Transverse colon (tissue), 4 donors: Measurements from ENCODE around the gene SPTBN1. TPM values are rescaled to one million over a fixed set of nuclear protein-coding genes. Genes with fewer than 3 reads are reported as not detected.

ENCODE experiments used
- DNase-seq: peaks from one replicate; pipeline ENCODE4 v3.0.0-alpha.2; 2019
- H3K27ac ChIP-seq, 4 donors: fragments of 200-600 bp; sonication (generic); 2 replicates each; pipeline ENCODE4 v1.5.1; 2016 to 2018; ENCODE audit warnings: inconsistent platforms in 4 of 4
- H3K27me3 ChIP-seq: fragments of 200-600 bp; sonication (generic); 2 replicates; pipeline ENCODE4 v1.5.1; 2017; ENCODE audit warnings: inconsistent platforms
- H3K36me3 ChIP-seq, 4 donors: fragments of 200-600 bp; sonication (generic); 2 replicates each; pipeline ENCODE4 v1.5.1; 2017 to 2019; ENCODE audit warnings: inconsistent platforms in 4 of 4
- H3K4me1 ChIP-seq, 4 donors: fragments of 200-600 bp; sonication (generic); 2 replicates each; pipeline ENCODE4 v1.5.1; 2017 to 2020; ENCODE audit warnings: inconsistent platforms in 4 of 4
- H3K4me3 ChIP-seq, 4 donors: fragments of 200-600 bp; sonication (generic); 1 replicate in 1 of 4; 2 replicates in 3 of 4; pipeline versions ENCODE4 v1.5.1 to v1.6.1; 2017 to 2019; ENCODE audit warnings: inconsistent platforms in 4 of 4
- H3K9me3 ChIP-seq, 2 donors: fragments of 200-600 bp; sonication (generic); 2 replicates each; pipeline ENCODE4 v1.5.1; 2017 to 2019; ENCODE audit warnings: inconsistent platforms in 2 of 2
- EP300 ChIP-seq: sonication (generic); formaldehyde crosslinking; IDR thresholded peaks from one replicate; pipeline ENCODE4 v1.6.1; 2017; ENCODE audit warnings: antibody characterized with exemption, low read depth
- POLR2A ChIP-seq: fragments of 450-650 bp; IDR thresholded peaks from one replicate; pipeline ENCODE4 v1.6.1; 2016; ENCODE audit warnings: antibody characterized with exemption, mild to moderate bottlenecking, moderate library complexity
- POLR2AphosphoS5 ChIP-seq, 3 donors: sonication (generic); formaldehyde crosslinking; IDR thresholded peaks; one replicate each; pipeline ENCODE4 v1.6.1; 2016; ENCODE audit warnings: antibody characterized with exemption in 3 of 3
- WGBS, 2 donors: methylation state at CpG; one replicate each; pipeline ENCODE4 v1.1.5; 2018; ENCODE audit warnings: low coverage in 1 of 2; 5-methylcytosine and 5-hydroxymethylcytosine counted together
- in situ Hi-C, 4 donors: fragments of 200-750 bp; cut with MboI; loops; one replicate each; pipeline versions ENCODE4 v1.15.0 to v1.15.1; 2017; ENCODE audit warnings: low sequenced_read_pairs in 3 of 4, low pct_ligation_motif_present in 1 of 4, low pct_unique_long_range_greater_than_20kb in 1 of 4
- intact Hi-C: fragments of 100-400 bp; cut with DNase I; formaldehyde crosslinking; loops from one replicate; pipeline ENCODE4 v1.15.1; 2023; ENCODE audit warnings: low total_unique reads
- total RNA-seq, 4 donors: library from RNA; depleted of rRNA; stranded (reverse); fragments of >200 nt; gene quantifications; one replicate each; pipeline ENCODE4 v1.1.0, GENCODE V29; 2016
- TF ChIP-seq, protein P1 (sequence below), 5 experiments: fragments of 200-600 bp in 3 of 5; fragments of 450-650 bp in 2 of 5; sonication (generic) in 3 of 5; IDR thresholded peaks; 1 replicate in 2 of 5; 2 replicates in 3 of 5; pipeline ENCODE4 v1.5.1; 2016 to 2017; ENCODE audit warnings: antibody characterized with exemption in 5 of 5, inconsistent platforms in 3 of 5, mild to moderate bottlenecking in 2 of 5, moderate library complexity in 1 of 5

The SPTBN1 gene
- total RNA-seq, 4 donors from 2014 or later, result 269 to 301 (median 285) TPM

- H3K36me3 ChIP-seq, result peaks cover 0 to 5% (median 0%) of the 10 kb centered on the region in 4 donors
- no peak for DNase-seq
- TF ChIP-seq, protein P1, sequence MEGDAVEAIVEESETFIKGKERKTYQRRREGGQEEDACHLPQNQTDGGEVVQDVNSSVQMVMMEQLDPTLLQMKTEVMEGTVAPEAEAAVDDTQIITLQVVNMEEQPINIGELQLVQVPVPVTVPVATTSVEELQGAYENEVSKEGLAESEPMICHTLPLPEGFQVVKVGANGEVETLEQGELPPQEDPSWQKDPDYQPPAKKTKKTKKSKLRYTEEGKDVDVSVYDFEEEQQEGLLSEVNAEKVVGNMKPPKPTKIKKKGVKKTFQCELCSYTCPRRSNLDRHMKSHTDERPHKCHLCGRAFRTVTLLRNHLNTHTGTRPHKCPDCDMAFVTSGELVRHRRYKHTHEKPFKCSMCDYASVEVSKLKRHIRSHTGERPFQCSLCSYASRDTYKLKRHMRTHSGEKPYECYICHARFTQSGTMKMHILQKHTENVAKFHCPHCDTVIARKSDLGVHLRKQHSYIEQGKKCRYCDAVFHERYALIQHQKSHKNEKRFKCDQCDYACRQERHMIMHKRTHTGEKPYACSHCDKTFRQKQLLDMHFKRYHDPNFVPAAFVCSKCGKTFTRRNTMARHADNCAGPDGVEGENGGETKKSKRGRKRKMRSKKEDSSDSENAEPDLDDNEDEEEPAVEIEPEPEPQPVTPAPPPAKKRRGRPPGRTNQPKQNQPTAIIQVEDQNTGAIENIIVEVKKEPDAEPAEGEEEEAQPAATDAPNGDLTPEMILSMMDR (IDR thresholded peaks at IDR 0.05), result no peak
- TF ChIP-seq EP300 (no peak), POLR2AphosphoS5 (IDR thresholded peaks at IDR 0.05) (no peak), POLR2A (no peak)
- H3K27ac ChIP-seq, result peak overlapping the region in 1 of 4 donors; percentile 25
- no peaks in the 10 kb centered on the region for H3K27me3 ChIP-seq
- H3K4me3 ChIP-seq, result no peak overlapping the region
- 67 to 84% methylated on average over 2 to 4 of the region's 4 CpGs for WGBS, 2 donors
- no peaks in the 10 kb centered on the region for H3K9me3 ChIP-seq
- peaks cover 0 to 13% (median 8%) of the 10 kb centered on the region in 4 donors for H3K4me1 ChIP-seq
- intact Hi-C loops, result loop anchor here (10.0 kb wide), 1 partner anchor 181 kb away; no protein-coding TSS in a partner anchor
- in situ Hi-C loops, result loop anchor here in 3 of 4 donors (10.0 to 25.0 kb wide), 6 partner anchors 114 to 664 kb away; partner anchors contain the start of gene ACYP2 (in 1 of the 3)
These were observed 67.3 kb downstream of the SPTBN1 start for GRCh38 chr2:54523324-54523959.

DNA sequence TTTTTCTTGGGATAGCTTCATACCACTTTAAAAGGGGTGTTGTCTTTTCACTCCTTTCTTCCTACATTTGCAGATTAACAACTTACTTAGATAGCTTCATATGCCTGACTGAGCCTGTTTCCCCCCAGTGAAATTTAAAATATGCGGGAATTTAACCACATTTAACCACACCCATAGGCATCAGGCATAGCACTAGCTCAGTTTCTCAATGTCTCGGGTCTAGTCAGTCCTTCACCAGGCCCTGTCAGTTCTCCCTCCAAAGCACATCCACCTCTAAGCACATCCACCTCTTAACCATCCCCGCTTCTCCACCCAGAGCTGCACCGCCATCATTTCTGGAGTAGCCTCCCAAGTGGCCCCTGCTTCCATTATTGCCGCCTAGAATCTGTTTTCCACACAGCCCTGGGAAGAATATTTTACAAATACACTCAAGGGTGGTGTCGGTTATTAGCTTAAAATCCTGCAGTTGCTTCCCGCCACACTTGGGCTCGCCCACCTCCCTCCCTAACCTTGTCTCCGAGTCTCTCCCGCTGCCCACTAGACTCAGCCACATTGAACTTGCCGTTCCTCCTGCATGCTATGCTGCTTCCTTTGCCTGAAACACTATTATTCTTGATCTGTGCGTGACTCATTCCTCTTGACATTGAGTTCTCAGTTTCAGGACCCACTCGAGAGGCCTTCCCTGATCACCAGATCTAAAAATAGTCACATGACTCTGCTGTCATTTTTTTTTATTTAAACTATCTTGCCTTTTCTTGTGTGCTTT lies 68.3 kb downstream of the SPTBN1 start:
- WGBS, 2 donors, result 73 to 87% methylated on average over 10 to 13 of the region's 13 CpGs
- no peak overlapping the region for H3K4me3 ChIP-seq
- DNase-seq, result no peak
- TF ChIP-seq POLR2AphosphoS5 (IDR thresholded peaks at IDR 0.05) (no peak), EP300 (no peak), POLR2A (no peak)
- TF ChIP-seq, protein P1 (IDR thresholded peaks at IDR 0.05), result no peak
- H3K9me3 ChIP-seq, result no peaks in the 10 kb centered on the region
- H3K27ac ChIP-seq, result peak overlapping the region in 2 of 4 donors; percentile 21 to 25
- no peaks in the 10 kb centered on the region for H3K27me3 ChIP-seq
- peaks cover 0 to 5% (median 0%) of the 10 kb centered on the region in 4 donors for H3K36me3 ChIP-seq
- peaks cover 0 to 13% (median 8%) of the 10 kb centered on the region in 4 donors for H3K4me1 ChIP-seq
- intact Hi-C loops, result loop anchor here (10.0 kb wide), 1 partner anchor 180 kb away; no protein-coding TSS in a partner anchor
- in situ Hi-C loops, result loop anchor here in 3 of 4 donors (10.0 to 25.0 kb wide), 6 partner anchors 113 to 663 kb away; partner anchors contain the start of gene ACYP2 (in 1 of the 3)

DNA sequence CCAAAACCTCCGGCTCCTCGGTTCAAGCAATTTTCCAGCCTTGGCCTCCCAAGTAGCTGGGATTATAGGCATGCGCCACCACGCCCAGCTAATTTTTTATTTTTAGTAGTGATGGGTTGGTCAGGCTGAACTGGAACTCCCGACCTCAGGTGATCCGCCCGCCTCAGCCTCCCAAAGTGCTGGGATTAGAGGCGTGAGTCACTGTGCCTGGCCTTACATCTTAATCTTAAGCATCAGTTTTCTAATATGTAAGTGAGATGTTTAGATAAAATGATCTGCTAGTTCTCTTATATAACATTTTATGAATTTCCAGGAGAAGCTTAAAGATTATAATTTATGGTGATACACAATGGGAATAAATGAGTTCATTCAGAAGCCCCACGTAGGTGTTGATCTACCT lies 69.2 kb downstream of the SPTBN1 start:
- Histone ChIP-seq H3K4me1 (peaks cover 0 to 13% (median 8%) of the 10 kb centered on the region in 4 donors), H3K4me3 (no peak overlapping the region), H3K9me3 (no peaks in the 10 kb centered on the region), H3K36me3 (peaks cover 0 to 5% (median 0%) of the 10 kb centered on the region in 4 donors), H3K27me3 (no peaks in the 10 kb centered on the region), H3K27ac (peak overlapping the region in 2 of 4 donors; percentile 19 to 25)
- WGBS, 2 donors, result 90 to 95% methylated on average over 7 to 9 of the region's 9 CpGs
- in situ Hi-C loops (loop anchor here in 3 of 4 donors (10.0 kb wide), 2 partner anchors 179 to 309 kb away; no protein-coding TSS in a partner anchor), intact Hi-C loops (loop anchor here (10.0 kb wide), 1 partner anchor 179 kb away; no protein-coding TSS in a partner anchor)
- TF ChIP-seq, protein P1 (IDR thresholded peaks at IDR 0.05), result no peak
- TF ChIP-seq EP300 (no peak), POLR2A (no peak), POLR2AphosphoS5 (IDR thresholded peaks at IDR 0.05) (no peak)
- DNase-seq, result no peak
